Esophagus squamous epithelium (tissue), 4 donors: Measurements from ENCODE around the gene ENTR1.

Source experiments
- CTCF ChIP-seq, 6 experiments: fragments of 450-650 bp in 4 of 6; fragments of 200-600 bp in 2 of 6; sonication (generic) in 2 of 6; IDR thresholded peaks; one replicate each; pipeline ENCODE4 v1.5.1; 2016 to 2019; ENCODE audit warnings: antibody characterized with exemption in 6 of 6, mild to moderate bottlenecking in 4 of 6, moderate library complexity in 4 of 6
- POLR2A ChIP-seq, 4 donors: fragments of 450-650 bp; IDR thresholded peaks; one replicate each; pipeline ENCODE4 v1.6.1; 2017; ENCODE audit warnings: antibody characterized with exemption in 4 of 4, mild to moderate bottlenecking in 4 of 4, moderate library complexity in 3 of 4

- TF ChIP-seq CTCF (IDR thresholded peaks at IDR 0.05) (no peak), POLR2A (IDR thresholded peaks at IDR 0.05) (no peak)
Observed at GRCh38 chr9:136431782-136432350, 21.5 kb upstream of the ENTR1 start.
